H1 (cell line): ENCODE results near the gene FKRP. TPM values are rescaled to one million over a fixed set of nuclear protein-coding genes. Genes with fewer than 3 reads are reported as not detected.
A peak's percentile ranks its signal among the peaks of the same experiment; 100 is the strongest.

Source experiments
- CTCF ChIA-PET: fragments of 300-600 bp; sonication (Branson Sonifier 250); formaldehyde crosslinking; loops from one replicate; lab custom pipeline; 2021; ENCODE audit not compliant: partially characterized antibody; lab: Charles Lee
- POLR2A ChIA-PET: fragments of 300-600 bp; sonication (Branson Sonifier 250); formaldehyde crosslinking; loops from one replicate; lab custom pipeline; 2021; ENCODE audit warnings: inconsistent platforms; ENCODE audit not compliant: partially characterized antibody; lab: Charles Lee
- DNase-seq, 2 experiments: peaks; one replicate each; pipeline versions ENCODE4 v3.0.0 to v3.0.0-alpha.2; 2010 to 2022; ENCODE audit warnings: low spot score in 2 of 2, low read depth in 1 of 2, mixed read lengths in 1 of 2
- FAIRE-seq: peaks from 2 replicates; lab custom pipeline; 2011; peaks lifted over from hg19 to GRCh38; lab: Jason Lieb, UNC
- H2AFZ ChIP-seq: 2 replicates; pipeline ENCODE4 v1.8.1; 2012; ENCODE audit warnings: low read length, inconsistent platforms
- H2AK5ac ChIP-seq: 2 replicates; pipeline ENCODE4 v1.6.1; 2013; ENCODE audit warnings: low read depth, low read length
- H2BK120ac ChIP-seq: replicated peaks from 2 replicates; pipeline ENCODE3; 2013; ENCODE audit warnings: low read depth, low read length, inconsistent platforms
- H2BK12ac ChIP-seq: 2 replicates; pipeline ENCODE4 v1.6.1; 2013; ENCODE audit warnings: low read depth, low read length
- H2BK15ac ChIP-seq: 2 replicates; pipeline ENCODE4 v1.6.1; 2013; ENCODE audit warnings: low read length
- H2BK20ac ChIP-seq: 2 replicates; pipeline ENCODE4 v1.6.1; 2013; ENCODE audit warnings: low read length
- H2BK5ac ChIP-seq: 2 replicates; pipeline ENCODE4 v1.6.1; 2013; ENCODE audit warnings: low read depth, low read length
- H3K14ac ChIP-seq: 2 replicates; pipeline ENCODE4 v1.6.1; 2013; ENCODE audit warnings: inconsistent platforms; ENCODE audit not compliant: insufficient read length
- H3K18ac ChIP-seq: 2 replicates; pipeline ENCODE4 v1.6.1; 2013; ENCODE audit warnings: low read length; ENCODE audit errors: extremely low read depth
- H3K23ac ChIP-seq: 2 replicates; pipeline ENCODE4 v1.6.1; 2013; ENCODE audit warnings: inconsistent platforms; ENCODE audit not compliant: insufficient read length
- H3K23me2 ChIP-seq: 2 replicates; pipeline ENCODE4 v1.6.1; 2013; ENCODE audit warnings: low read depth, low read length
- H3K27ac ChIP-seq: 2 replicates; pipeline ENCODE4 v1.6.1; 2011; ENCODE audit warnings: low read depth, low read length, inconsistent platforms
- H3K27me3 ChIP-seq, 4 experiments: replicated peaks in 1 of 4; 1 replicate in 1 of 4; 2 replicates in 3 of 4; pipeline versions ENCODE4 v1.6.1 to v1.8.1; 2011 to 2013; ENCODE audit warnings: low read length in 3 of 4, mild to moderate bottlenecking in 3 of 4, inconsistent platforms in 2 of 4, mixed read lengths in 2 of 4, moderate library complexity in 1 of 4; ENCODE audit not compliant: control insufficient read depth in 3 of 4, insufficient read depth in 3 of 4; ENCODE audit errors: extremely low read depth in 1 of 4
- H3K36me3 ChIP-seq, 4 experiments: 2 replicates each; pipeline versions ENCODE4 v1.6.1 to v1.8.1; 2011 to 2013; ENCODE audit warnings: mild to moderate bottlenecking in 4 of 4, low read length in 3 of 4, moderate library complexity in 2 of 4, control low read depth in 1 of 4, inconsistent platforms in 1 of 4; ENCODE audit not compliant: insufficient read depth in 4 of 4, control insufficient read depth in 2 of 4
- H3K4ac ChIP-seq: replicated peaks from 2 replicates; pipeline ENCODE3; 2013; ENCODE audit warnings: low read length, low read depth, mixed read lengths, inconsistent platforms; ENCODE audit not compliant: insufficient read length
- H3K4me1 ChIP-seq, 4 experiments: replicated peaks in 1 of 4; 1 replicate in 1 of 4; 2 replicates in 3 of 4; pipeline versions ENCODE4 v1.6.1 to v1.8.1; 2011 to 2013; ENCODE audit warnings: low read length in 3 of 4, inconsistent platforms in 2 of 4, mixed read lengths in 1 of 4; ENCODE audit not compliant: insufficient read depth in 4 of 4, control insufficient read depth in 3 of 4
- H3K4me2 ChIP-seq, 2 experiments: 2 replicates each; pipeline versions ENCODE4 v1.6.1 to v1.8.1; 2011 to 2013; ENCODE audit warnings: low read depth in 2 of 2, low read length in 2 of 2, control low read depth in 1 of 2, inconsistent platforms in 1 of 2, mild to moderate bottlenecking in 1 of 2; ENCODE audit not compliant: insufficient read depth in 1 of 2
- H3K4me3 ChIP-seq, 4 experiments: fragments of 200-600, 300-600 bp in 1 of 4; sonication (generic), shearing (Covaris generic), sonication (Bioruptor Twin) in 1 of 4; 2 replicates each; pipeline versions ENCODE4 v1.5.1 to v1.8.1; 2011 to 2016; ENCODE audit warnings: low read length in 4 of 4, low read depth in 3 of 4, control low read depth in 2 of 4, inconsistent platforms in 2 of 4, mild to moderate bottlenecking in 2 of 4, mixed read lengths in 1 of 4, moderate library complexity in 1 of 4; ENCODE audit not compliant: insufficient read depth in 2 of 4; ENCODE audit errors: extremely low read depth in 1 of 4
- H3K56ac ChIP-seq: replicated peaks from 2 replicates; pipeline ENCODE3; 2013; ENCODE audit warnings: low read depth, mild to moderate bottlenecking, mixed read lengths, low read length, inconsistent platforms; ENCODE audit not compliant: insufficient read length
- H3K79me1 ChIP-seq: 2 replicates; pipeline ENCODE4 v1.6.1; 2013; ENCODE audit warnings: low read depth, low read length, control low read depth
- H3K79me2 ChIP-seq, 2 experiments: 2 replicates each; pipeline versions ENCODE4 v1.6.1 to v1.8.1; 2012 to 2013; ENCODE audit warnings: low read length in 2 of 2, mild to moderate bottlenecking in 2 of 2, inconsistent platforms in 1 of 2; ENCODE audit not compliant: insufficient read depth in 2 of 2, control insufficient read depth in 1 of 2
- H3K9ac ChIP-seq, 4 experiments: replicated peaks in 1 of 4; 1 replicate in 1 of 4; 2 replicates in 3 of 4; pipeline versions ENCODE4 v1.6.1 to v1.8.1; 2011 to 2013; ENCODE audit warnings: low read depth in 3 of 4, low read length in 3 of 4, control low read depth in 2 of 4, mild to moderate bottlenecking in 2 of 4, moderate library complexity in 2 of 4, inconsistent platforms in 1 of 4; ENCODE audit errors: extremely low read depth in 1 of 4
- H3K9me3 ChIP-seq, 2 experiments: 2 replicates each; pipeline versions ENCODE4 v1.6.1 to v1.8.1; 2012 to 2013; ENCODE audit warnings: mild to moderate bottlenecking in 2 of 2, moderate library complexity in 2 of 2, control low read depth in 1 of 2, inconsistent platforms in 1 of 2, low read depth in 1 of 2, low read length in 1 of 2, mixed read lengths in 1 of 2; ENCODE audit not compliant: insufficient read depth in 2 of 2
- H4K20me1 ChIP-seq, 2 experiments: replicated peaks in 1 of 2; 2 replicates each; pipeline versions ENCODE3 to v1.8.1; 2011 to 2013; ENCODE audit warnings: inconsistent platforms in 2 of 2, low read length in 2 of 2, mild to moderate bottlenecking in 1 of 2; ENCODE audit not compliant: insufficient read depth in 2 of 2, control insufficient read depth in 1 of 2
- H4K5ac ChIP-seq: 2 replicates; pipeline ENCODE4 v1.6.1; 2013; ENCODE audit warnings: low read length, low read depth, mixed read lengths, inconsistent platforms; ENCODE audit not compliant: insufficient read length
- H4K8ac ChIP-seq: 2 replicates; pipeline ENCODE4 v1.8.0; 2013; ENCODE audit warnings: mild to moderate bottlenecking, moderate library complexity, low read length, inconsistent platforms; ENCODE audit not compliant: insufficient read depth; ENCODE audit errors: extremely low read depth
- H4K91ac ChIP-seq: replicated peaks from 2 replicates; pipeline ENCODE3; 2013; ENCODE audit warnings: low read length, mixed read lengths, inconsistent platforms; ENCODE audit not compliant: insufficient read length
- ATF3 ChIP-seq: IDR thresholded peaks from 2 replicates; pipeline ENCODE4 v1.6.1; 2011; ENCODE audit warnings: low read depth, mild to moderate bottlenecking, low read length; ENCODE audit not compliant: insufficient read depth
- CHD2 ChIP-seq: IDR thresholded peaks from 2 replicates; pipeline ENCODE4 v1.6.1; 2012; ENCODE audit warnings: low read length, improper control_type of control experiment
- KDM4A ChIP-seq: IDR thresholded peaks from one replicate; pipeline ENCODE4 v1.7.1; 2012; ENCODE audit warnings: low read depth, mild to moderate bottlenecking, moderate library complexity, low read length, inconsistent platforms; ENCODE audit not compliant: severe bottlenecking
- PHF8 ChIP-seq: fragments of 200-600 bp; sonication (generic); conservative IDR thresholded peaks from 2 replicates; pipeline ENCODE4 v1.7.1; 2012; ENCODE audit warnings: low read depth, mild to moderate bottlenecking, inconsistent platforms, low read length, moderate library complexity
- SAP30 ChIP-seq: fragments of 300-600 bp; sonication (generic); IDR thresholded peaks from 2 replicates; pipeline ENCODE4 v1.7.1; 2012; ENCODE audit warnings: low read length, moderate library complexity, mild to moderate bottlenecking, inconsistent platforms; ENCODE audit not compliant: insufficient read depth, insufficient replicate concordance
- YY1 ChIP-seq: IDR thresholded peaks from 2 replicates; pipeline ENCODE4 v1.6.1; 2011; ENCODE audit warnings: low read depth, mild to moderate bottlenecking, low read length
- WGBS, 2 experiments: shearing (Covaris generic) in 1 of 2; methylation state at CpG; one replicate each; pipeline versions ENCODE4 v1.1.6 to v1.1.7; 2013 to 2015; ENCODE audit warnings: low lambda C conversion rate in 2 of 2, mixed read lengths in 2 of 2, inconsistent platforms in 1 of 2, low coverage in 1 of 2, missing lambda C conversion rate in 1 of 2; ENCODE audit not compliant: insufficient replicate concordance in 2 of 2, insufficient coverage in 1 of 2, insufficient read length in 1 of 2; ENCODE audit errors: extremely low coverage in 1 of 2, missing lambda C conversion rate in 1 of 2; 5-methylcytosine and 5-hydroxymethylcytosine counted together
- polyA plus RNA-seq, 7 experiments: library from polyadenylated mRNA; depleted of rRNA in 3 of 7; stranded (reverse) in 5 of 7; unstranded in 2 of 7; fragments of >200 nt in 5 of 7; fragments of 200-250 nt in 2 of 7; gene quantifications; 1 replicate in 5 of 7; 2 replicates in 1 of 7; 4 replicates in 1 of 7; pipeline versions ENCODE4 v1.2.1 to v1.2.3, GENCODE V29; 2011 to 2013; ENCODE audit warnings: missing spikeins in 2 of 7, mixed read lengths in 2 of 7
- total RNA-seq: library from RNA; stranded (reverse); fragmentation: NEBNext Ultra II Directional; extraction: Animal tissue kit (Norgen Biotek cat#: 25700); gene quantifications from 2 replicates; pipeline ENCODE4 v1.2.1, GENCODE V29; 2021
- TF ChIP-seq, protein P1 (sequence below), 3 experiments: IDR thresholded peaks; 1 replicate in 2 of 3; 2 replicates in 1 of 3; pipeline versions ENCODE4 v1.5.1 to v1.6.1; 2011; ENCODE audit warnings: low read length in 3 of 3, mild to moderate bottlenecking in 3 of 3, inconsistent platforms in 2 of 3, low read depth in 1 of 3, moderate library complexity in 1 of 3; ENCODE audit not compliant: insufficient read depth in 1 of 3; ENCODE audit errors: control extremely low read depth in 1 of 3

Gene FKRP
- total and polyA plus RNA-seq, 2 of the 8 experiments (the other 6 are each of a cell fraction or from before 2014, with no cell fraction given) = 17.1 to 24.4 TPM

- 0% methylated on average over 1 of the region's 20 CpGs; no CpG with 5 or more reads in 1 of the 2 experiments for WGBS, 2 experiments
- DNase-seq = no peak
These were observed 29.2 kb upstream of the FKRP start for GRCh38 chr19:46716672-46717033.

More at GRCh38 chr19:46716672-46717033, 29.2 kb upstream of the FKRP start:
- H2AFZ ChIP-seq = no peak overlapping the region
- no peak overlapping the region for H2AK5ac ChIP-seq
- H3K27ac ChIP-seq = no peak overlapping the region
- ChIA-PET POLR2A (interaction anchor here (0.7 to 4.7 kb wide), 10 partner anchors 9 to 71 kb away, joined by 3 to 18 read pairs (median 4); partner anchors contain the start of gene SLC1A5), CTCF (interaction anchor here (0.8 to 7.5 kb wide), 5 partner anchors 12 to 48 kb away, joined by 3 to 46 read pairs (median 6); no protein-coding TSS in a partner anchor)
- H3K23me2 ChIP-seq = peaks cover 13% of the 10 kb centered on the region; the same call in 1 of the 2 replicates
- peak overlapping the region; percentile 32; the same call in 1 of the 2 replicates for H3K18ac ChIP-seq
- H4K8ac ChIP-seq = no peak overlapping the region
- H3K79me1 ChIP-seq = 0 out of 2 replicates have a peak, but pooled peaks cover 4% of the 10 kb centered on the region
- peaks cover 2 to 15% (median 10%) of the 10 kb centered on the region in 4 experiments; a peak in 5 of 8 replicates for H3K36me3 ChIP-seq
- H3K4me1 ChIP-seq = peaks cover 0 to 15% (median 6%) of the 10 kb centered on the region in 4 experiments; a peak in 5 of 7 replicates
- H2BK12ac ChIP-seq = no peak overlapping the region
- H3K14ac ChIP-seq = no peak overlapping the region
- no peak overlapping the region for H4K91ac ChIP-seq
- no peak overlapping the region for H2BK20ac ChIP-seq
- H3K79me2 ChIP-seq = peaks cover 0 to 19% of the 10 kb centered on the region in 2 experiments; a peak in 2 of 4 replicates
- H3K56ac ChIP-seq = peak overlapping the region; percentile 63
- H4K20me1 ChIP-seq = peaks cover 0 to 12% of the 10 kb centered on the region in 2 experiments
- peak overlapping the region; percentile 63 to 94 (median 81) for H3K4me3 ChIP-seq
- no peaks in the 10 kb centered on the region for H3K27me3 ChIP-seq
- FAIRE-seq = no peak
- no peak overlapping the region for H2BK120ac ChIP-seq
- peak overlapping the region; percentile 91 for H3K4me2 ChIP-seq
- no peak overlapping the region for H2BK15ac ChIP-seq
- no peak overlapping the region for H3K23ac ChIP-seq
- no peak overlapping the region for H3K4ac ChIP-seq
- H4K5ac ChIP-seq = no peak overlapping the region
- peak overlapping the region; percentile 21 to 62 (median 46); a peak in 6 of 7 replicates for H3K9ac ChIP-seq
- no peaks in the 10 kb centered on the region for H3K9me3 ChIP-seq
- TF ChIP-seq YY1 (no peak), KDM4A (peak; percentile 20), CHD2 (no peak), PHF8 (0 out of 2 replicates have a peak, but pooled peaks have one; percentile 2), SAP30 (peak; percentile 55), ATF3 (no peak)
- TF ChIP-seq, protein P1, sequence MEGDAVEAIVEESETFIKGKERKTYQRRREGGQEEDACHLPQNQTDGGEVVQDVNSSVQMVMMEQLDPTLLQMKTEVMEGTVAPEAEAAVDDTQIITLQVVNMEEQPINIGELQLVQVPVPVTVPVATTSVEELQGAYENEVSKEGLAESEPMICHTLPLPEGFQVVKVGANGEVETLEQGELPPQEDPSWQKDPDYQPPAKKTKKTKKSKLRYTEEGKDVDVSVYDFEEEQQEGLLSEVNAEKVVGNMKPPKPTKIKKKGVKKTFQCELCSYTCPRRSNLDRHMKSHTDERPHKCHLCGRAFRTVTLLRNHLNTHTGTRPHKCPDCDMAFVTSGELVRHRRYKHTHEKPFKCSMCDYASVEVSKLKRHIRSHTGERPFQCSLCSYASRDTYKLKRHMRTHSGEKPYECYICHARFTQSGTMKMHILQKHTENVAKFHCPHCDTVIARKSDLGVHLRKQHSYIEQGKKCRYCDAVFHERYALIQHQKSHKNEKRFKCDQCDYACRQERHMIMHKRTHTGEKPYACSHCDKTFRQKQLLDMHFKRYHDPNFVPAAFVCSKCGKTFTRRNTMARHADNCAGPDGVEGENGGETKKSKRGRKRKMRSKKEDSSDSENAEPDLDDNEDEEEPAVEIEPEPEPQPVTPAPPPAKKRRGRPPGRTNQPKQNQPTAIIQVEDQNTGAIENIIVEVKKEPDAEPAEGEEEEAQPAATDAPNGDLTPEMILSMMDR (IDR thresholded peaks at IDR 0.05; ENCODE audit: control extremely low read depth in 1 of 3, insufficient read depth in 1 of 3, low read depth in 1 of 3, low read length in 3 of 3) = no peak
- no peak overlapping the region for H2BK5ac ChIP-seq
